PFSK-1 (cell line): ENCODE results near the gene RFX4.

Source experiments
- FOXP2 ChIP-seq: optimal IDR thresholded peaks from 2 replicates; pipeline ENCODE3; 2011; ENCODE audit warnings: borderline replicate concordance, control low read depth, inconsistent platforms; ENCODE audit not compliant: insufficient read depth; ENCODE audit errors: extremely low read length, extremely low read depth
- POLR2AphosphoS5 ChIP-seq: IDR thresholded peaks from 2 replicates; pipeline ENCODE4 v1.6.1; 2012; ENCODE audit warnings: low read depth, mild to moderate bottlenecking, control low read depth, low read length, moderate library complexity
- REST ChIP-seq, 2 experiments: IDR thresholded peaks; 2 replicates each; pipeline versions ENCODE4 v1.6.1 to v1.8.0; 2011 to 2012; ENCODE audit warnings: low read depth in 2 of 2, low read length in 2 of 2, control low read depth in 1 of 2, inconsistent platforms in 1 of 2, mild to moderate bottlenecking in 1 of 2, moderate library complexity in 1 of 2; ENCODE audit not compliant: insufficient read depth in 1 of 2
- SIN3A ChIP-seq: IDR thresholded peaks from 2 replicates; pipeline ENCODE4 v1.6.1; 2012; ENCODE audit warnings: mild to moderate bottlenecking, low read length, moderate library complexity, borderline replicate concordance; ENCODE audit not compliant: insufficient read depth
- TAF1 ChIP-seq: IDR thresholded peaks from 2 replicates; pipeline ENCODE4 v1.6.1; 2012; ENCODE audit warnings: low read length, control low read depth, borderline replicate concordance; ENCODE audit not compliant: insufficient read depth

RFX4 gene

DNA sequence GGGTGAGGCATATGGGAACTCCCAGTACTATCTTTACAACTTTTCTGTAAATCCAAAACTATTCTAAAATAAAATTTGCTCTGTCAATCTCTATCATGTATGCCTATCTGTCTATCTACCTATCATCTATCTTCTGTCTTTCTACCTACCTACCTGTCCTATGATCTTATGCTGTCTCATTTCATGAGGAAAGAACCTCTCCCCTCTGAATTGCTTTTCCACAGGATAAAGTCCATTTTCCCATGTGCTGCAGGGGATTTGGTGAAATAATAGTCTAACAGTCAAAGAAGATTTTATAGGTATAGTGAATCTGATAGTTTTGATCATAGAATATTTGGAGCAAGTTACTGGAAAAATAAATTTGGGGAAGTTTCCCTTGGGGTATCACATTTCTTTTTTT is 104.9 kb downstream of the RFX4 start:
- TF ChIP-seq FOXP2 = no peak
- TF ChIP-seq POLR2AphosphoS5 = no peak
- no peak for TF ChIP-seq TAF1
- TF ChIP-seq SIN3A = no peak
- TF ChIP-seq REST (IDR thresholded peaks at IDR 0.05; ENCODE audit: insufficient read depth in 1 of 2, low read depth in 2 of 2, low read length in 2 of 2) = no peak

DNA sequence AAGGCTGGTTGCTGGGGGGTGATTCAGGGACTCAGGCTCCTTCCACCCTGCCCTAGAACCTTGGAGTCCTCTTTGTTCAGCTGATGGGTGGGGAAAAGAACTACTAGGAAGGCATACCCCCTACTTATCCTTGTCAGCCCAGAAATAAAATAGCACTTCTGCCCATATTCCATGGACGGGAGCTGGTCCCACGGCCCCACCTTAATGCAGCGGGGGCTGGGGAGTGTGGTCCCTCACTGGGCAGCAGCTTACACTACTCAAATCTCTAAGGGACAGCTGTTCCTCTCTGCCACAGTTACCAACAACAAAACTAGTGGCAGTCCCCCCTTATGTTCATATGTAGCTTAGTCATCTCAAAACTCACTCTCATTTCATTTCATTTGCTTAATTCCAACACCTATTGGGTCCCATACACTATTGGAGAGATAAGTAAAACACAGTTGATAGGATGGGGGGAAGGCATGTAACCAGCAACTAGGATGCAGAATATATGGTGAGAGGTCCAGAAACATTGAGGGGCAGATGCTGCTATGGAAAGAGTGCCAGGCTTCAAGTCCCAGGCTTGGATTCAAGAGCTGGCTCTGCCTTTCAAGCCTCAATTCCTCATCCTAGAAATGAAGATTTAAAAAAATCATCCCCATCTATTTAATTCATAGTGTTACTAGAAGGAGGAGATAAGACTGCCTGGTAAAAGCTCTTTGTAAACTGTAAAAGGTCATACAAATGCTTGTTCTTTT is 107.9 kb downstream of the RFX4 start:
- no peak for TF ChIP-seq TAF1

DNA sequence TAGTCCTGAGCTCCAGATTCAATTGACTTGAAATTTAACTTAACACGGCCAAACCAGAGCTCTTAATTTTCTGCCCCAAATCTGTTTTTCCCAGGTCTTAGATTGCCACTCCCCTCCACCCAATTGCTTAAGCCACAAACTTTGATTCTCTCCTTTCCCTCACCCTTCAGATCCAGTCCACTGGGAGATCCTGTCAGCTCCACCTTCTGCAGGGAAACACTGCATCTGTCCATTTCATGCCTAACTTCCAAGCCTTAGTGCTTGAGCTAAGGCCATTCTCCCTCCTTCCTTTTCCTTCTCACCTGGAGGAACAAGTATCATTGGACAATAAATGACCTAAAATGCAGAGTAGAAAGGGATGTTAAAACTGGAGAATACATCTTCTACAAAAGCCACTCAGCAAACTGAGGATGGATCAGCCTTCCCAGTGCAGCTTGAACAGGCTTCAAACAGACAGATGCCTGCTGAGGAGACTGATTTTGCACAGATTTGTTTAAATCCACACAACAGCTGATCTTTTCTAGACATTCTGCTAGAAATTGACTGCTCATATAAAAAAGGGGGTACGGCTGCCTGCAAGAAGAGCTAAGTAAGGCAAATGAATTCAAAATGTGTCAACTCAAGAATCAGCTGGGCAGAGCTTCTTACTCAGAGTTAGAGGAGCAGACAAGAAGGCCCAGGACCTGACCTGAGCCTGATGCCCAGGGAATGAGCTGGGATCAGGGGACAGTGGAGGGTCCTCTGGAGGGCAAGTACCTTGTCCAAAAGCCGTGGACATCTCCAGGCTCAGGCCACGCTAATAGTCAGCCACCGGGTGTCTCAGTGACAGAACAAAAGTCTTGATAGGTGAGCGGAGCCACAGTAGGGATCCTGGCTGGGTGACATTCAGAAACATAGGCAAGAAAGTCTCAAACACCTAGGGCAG is 110.4 kb downstream of the RFX4 start:
- no peak for TF ChIP-seq REST (IDR thresholded peaks at IDR 0.05; ENCODE audit: insufficient read depth in 1 of 2, low read depth in 2 of 2, low read length in 2 of 2)
- TF ChIP-seq FOXP2 = no peak
- no peak for TF ChIP-seq SIN3A
- TF ChIP-seq TAF1 = no peak
- no peak for TF ChIP-seq POLR2AphosphoS5

- TF ChIP-seq TAF1 (no peak), POLR2AphosphoS5 (no peak), SIN3A (no peak), FOXP2 (no peak), REST (IDR thresholded peaks at IDR 0.05; ENCODE audit: insufficient read depth in 1 of 2, low read depth in 2 of 2, low read length in 2 of 2) (no peak)
Observed at GRCh38 chr12:106696071-106696470, 113.3 kb downstream of the RFX4 start.

GRCh38 chr12:106696681-106697417 is 114.0 kb downstream of the RFX4 start:
- TF ChIP-seq TAF1 = no peak
- TF ChIP-seq REST (IDR thresholded peaks at IDR 0.05; ENCODE audit: insufficient read depth in 1 of 2, low read depth in 2 of 2, low read length in 2 of 2) = no peak
- TF ChIP-seq SIN3A = no peak
- TF ChIP-seq POLR2AphosphoS5 = no peak
- no peak for TF ChIP-seq FOXP2
